Measurements from ENCODE around the gene PDE4C. TPM values are rescaled to one million over a fixed set of nuclear protein-coding genes. Genes with fewer than 3 reads are reported as not detected.

The PDE4C gene
- total RNA-seq, 3 donors from 2014 or later (not counting 1 experiment from before 2014, with no cell fraction given), result not detected

DNA sequence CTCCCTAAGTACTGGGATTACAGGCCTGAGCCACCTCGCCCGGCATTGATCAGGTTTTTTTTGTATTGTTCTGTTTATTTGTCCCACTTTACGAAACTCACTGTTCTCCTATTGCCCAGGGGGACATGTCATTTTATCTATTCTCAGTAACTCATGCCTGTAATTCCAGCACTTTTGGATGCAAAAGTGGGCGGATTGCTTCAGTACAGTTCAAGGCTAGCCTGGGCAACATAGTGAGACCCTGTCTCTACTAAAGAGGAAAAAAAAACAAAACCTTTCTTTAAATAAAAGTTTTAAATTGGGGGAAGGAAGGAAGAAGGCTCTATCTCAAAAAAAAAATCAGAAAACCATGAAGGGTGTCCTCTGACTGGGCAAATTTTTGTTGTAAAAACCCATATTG, 36.0 kb downstream of the PDE4C start:
- Histone ChIP-seq H3K27ac (ENCODE audit: low read length) (no peak overlapping the region), H3K36me3 (ENCODE audit: control insufficient read depth, insufficient read depth, low read length) (no peaks in the 10 kb centered on the region), H3K9me3 (ENCODE audit: control insufficient read depth, insufficient read depth, low read length) (no peaks in the 10 kb centered on the region), H3K4me1 (ENCODE audit: control insufficient read depth, insufficient read depth, low read length) (peaks cover 27% of the 10 kb centered on the region), H3K27me3 (ENCODE audit: control insufficient read depth, insufficient read depth, low read length) (no peaks in the 10 kb centered on the region), H3K4me3 (ENCODE audit: low read length) (no peak overlapping the region)
- peak overlapping the region; percentile 61 for H3K4me3 Mint-ChIP-seq
- 97% methylated on average over 3 of the region's 4 CpGs for WGBS (ENCODE audit: insufficient coverage)
- no peaks in the 10 kb centered on the region for H3K9me3 Mint-ChIP-seq
- no peak for ATAC-seq
- H3K36me3 Mint-ChIP-seq, result no peaks in the 10 kb centered on the region
- H3K27me3 Mint-ChIP-seq (ENCODE audit: low read depth in 2 of 2), result peaks cover 0 to 3% of the 10 kb centered on the region in 2 donors
- no peak for DNase-seq
- intact Hi-C loops (cut with micrococcal nuclease), result loop anchor here (5.0 kb wide), 2 partner anchors 87 to 227 kb away; partner anchors contain the start of gene SSBP4
- H3K27ac Mint-ChIP-seq, result peak overlapping the region in 1 of 2 donors; percentile 34
- peaks cover 26 to 29% of the 10 kb centered on the region in 2 donors for H3K4me1 Mint-ChIP-seq
- TF ChIP-seq, protein P1, sequence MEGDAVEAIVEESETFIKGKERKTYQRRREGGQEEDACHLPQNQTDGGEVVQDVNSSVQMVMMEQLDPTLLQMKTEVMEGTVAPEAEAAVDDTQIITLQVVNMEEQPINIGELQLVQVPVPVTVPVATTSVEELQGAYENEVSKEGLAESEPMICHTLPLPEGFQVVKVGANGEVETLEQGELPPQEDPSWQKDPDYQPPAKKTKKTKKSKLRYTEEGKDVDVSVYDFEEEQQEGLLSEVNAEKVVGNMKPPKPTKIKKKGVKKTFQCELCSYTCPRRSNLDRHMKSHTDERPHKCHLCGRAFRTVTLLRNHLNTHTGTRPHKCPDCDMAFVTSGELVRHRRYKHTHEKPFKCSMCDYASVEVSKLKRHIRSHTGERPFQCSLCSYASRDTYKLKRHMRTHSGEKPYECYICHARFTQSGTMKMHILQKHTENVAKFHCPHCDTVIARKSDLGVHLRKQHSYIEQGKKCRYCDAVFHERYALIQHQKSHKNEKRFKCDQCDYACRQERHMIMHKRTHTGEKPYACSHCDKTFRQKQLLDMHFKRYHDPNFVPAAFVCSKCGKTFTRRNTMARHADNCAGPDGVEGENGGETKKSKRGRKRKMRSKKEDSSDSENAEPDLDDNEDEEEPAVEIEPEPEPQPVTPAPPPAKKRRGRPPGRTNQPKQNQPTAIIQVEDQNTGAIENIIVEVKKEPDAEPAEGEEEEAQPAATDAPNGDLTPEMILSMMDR (IDR thresholded peaks at IDR 0.05), result no peak

DNA sequence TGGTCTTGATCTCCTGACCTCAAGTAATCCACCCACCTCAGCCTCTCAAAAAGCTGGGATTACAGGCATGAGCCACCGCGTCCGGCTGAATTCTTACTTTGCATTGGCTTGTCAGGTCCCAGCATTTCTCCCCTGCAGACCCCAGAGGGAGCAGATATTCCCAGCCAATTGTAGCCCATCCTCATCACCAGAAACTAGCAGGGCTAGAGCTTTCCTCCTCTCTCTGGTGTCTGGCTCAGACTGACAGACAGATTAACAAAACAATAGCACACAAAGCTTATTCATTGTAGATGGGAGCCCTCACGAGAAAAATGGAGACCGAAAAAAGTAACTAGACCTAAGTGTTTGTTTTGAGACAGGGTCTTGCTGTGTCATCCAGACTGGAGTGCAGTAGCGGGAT, 40.7 kb downstream of the PDE4C start:
- ATAC-seq, result no peak
- Mint-ChIP-seq H3K4me1 (no peaks in the 10 kb centered on the region), H3K4me3 (no peak overlapping the region), H3K36me3 (no peaks in the 10 kb centered on the region), H3K9me3 (no peaks in the 10 kb centered on the region), H3K27ac (no peak overlapping the region), H3K27me3 (ENCODE audit: low read depth in 2 of 2) (peaks cover 0 to 3% of the 10 kb centered on the region in 2 donors)
- Histone ChIP-seq H3K4me3 (ENCODE audit: low read length) (no peak overlapping the region), H3K27me3 (ENCODE audit: control insufficient read depth, insufficient read depth, low read length) (no peaks in the 10 kb centered on the region), H3K27ac (ENCODE audit: low read length) (no peak overlapping the region), H3K4me1 (ENCODE audit: control insufficient read depth, insufficient read depth, low read length) (peaks cover 5% of the 10 kb centered on the region), H3K36me3 (ENCODE audit: control insufficient read depth, insufficient read depth, low read length) (no peaks in the 10 kb centered on the region), H3K9me3 (ENCODE audit: control insufficient read depth, insufficient read depth, low read length) (no peaks in the 10 kb centered on the region)
- TF ChIP-seq, protein P1 (IDR thresholded peaks at IDR 0.05), result no peak
- WGBS (ENCODE audit: insufficient coverage), result 94% methylated on average over 6 of the region's 6 CpGs
- intact Hi-C loops (cut with micrococcal nuclease), result no loop called here
- no peak for DNase-seq

DNA sequence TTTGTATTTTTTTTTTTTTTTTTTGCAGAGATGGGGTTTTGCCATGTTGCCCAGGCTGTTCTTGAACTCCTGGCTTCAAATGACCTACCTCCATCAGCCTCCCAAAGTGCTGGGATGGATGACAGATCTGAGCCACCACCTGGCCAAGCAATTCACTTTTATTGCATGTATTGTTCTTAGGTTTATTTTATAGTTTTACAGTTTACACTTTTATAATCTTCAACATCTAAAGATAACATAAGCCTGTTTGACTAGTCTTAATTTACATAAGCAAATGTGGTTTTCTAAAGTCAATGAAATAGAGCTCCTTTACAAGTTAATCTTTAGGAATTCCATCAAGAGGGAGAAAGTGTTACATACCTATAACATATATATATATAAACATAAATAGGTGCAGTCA, 42.7 kb downstream of the PDE4C start:
- no peak overlapping the region for H3K4me3 ChIP-seq (ENCODE audit: low read length)
- Mint-ChIP-seq H3K9me3 (no peaks in the 10 kb centered on the region), H3K27ac (no peak overlapping the region), H3K4me1 (no peaks in the 10 kb centered on the region), H3K27me3 (ENCODE audit: low read depth in 2 of 2) (peaks cover 0 to 3% of the 10 kb centered on the region in 2 donors), H3K4me3 (no peak overlapping the region), H3K36me3 (no peaks in the 10 kb centered on the region)
- no peaks in the 10 kb centered on the region for H3K9me3 ChIP-seq (ENCODE audit: control insufficient read depth, insufficient read depth, low read length)
- no peaks in the 10 kb centered on the region for H3K27me3 ChIP-seq (ENCODE audit: control insufficient read depth, insufficient read depth, low read length)
- no peak for DNase-seq
- ATAC-seq, result no peak
- H3K27ac ChIP-seq (ENCODE audit: low read length), result no peak overlapping the region
- intact Hi-C loops (cut with micrococcal nuclease), result no loop called here
- peaks cover 5% of the 10 kb centered on the region for H3K4me1 ChIP-seq (ENCODE audit: control insufficient read depth, insufficient read depth, low read length)
- no peaks in the 10 kb centered on the region for H3K36me3 ChIP-seq (ENCODE audit: control insufficient read depth, insufficient read depth, low read length)
- TF ChIP-seq, protein P1 (IDR thresholded peaks at IDR 0.05), result no peak

DNA sequence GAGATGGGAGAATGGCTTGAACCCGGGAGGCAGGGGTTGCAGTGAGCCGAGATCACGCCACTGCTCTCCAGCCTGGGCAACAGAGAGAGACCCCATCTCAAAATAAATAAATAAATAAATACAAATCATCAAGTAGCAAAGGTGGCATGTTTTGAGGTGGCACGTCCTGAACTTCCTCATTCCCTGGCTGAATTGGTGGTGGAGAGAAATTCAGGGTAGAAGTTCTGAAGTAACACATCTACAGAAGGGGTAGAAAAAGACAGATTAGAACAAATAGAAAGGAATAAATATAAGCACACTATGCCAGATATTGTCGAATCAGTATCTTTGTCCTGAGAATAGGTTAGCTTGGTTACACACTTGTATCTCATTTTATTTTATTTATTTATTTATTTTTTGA, 46.3 kb downstream of the PDE4C start:
- H3K36me3 Mint-ChIP-seq, result no peaks in the 10 kb centered on the region
- Histone ChIP-seq H3K4me1 (ENCODE audit: control insufficient read depth, insufficient read depth, low read length) (peaks cover 13% of the 10 kb centered on the region), H3K27ac (ENCODE audit: low read length) (no peak overlapping the region), H3K4me3 (ENCODE audit: low read length) (no peak overlapping the region), H3K36me3 (ENCODE audit: control insufficient read depth, insufficient read depth, low read length) (peaks cover 9% of the 10 kb centered on the region), H3K9me3 (ENCODE audit: control insufficient read depth, insufficient read depth, low read length) (no peaks in the 10 kb centered on the region), H3K27me3 (ENCODE audit: control insufficient read depth, insufficient read depth, low read length) (no peaks in the 10 kb centered on the region)
- no peaks in the 10 kb centered on the region for H3K9me3 Mint-ChIP-seq
- no peaks in the 10 kb centered on the region for H3K4me1 Mint-ChIP-seq
- TF ChIP-seq, protein P1 (IDR thresholded peaks at IDR 0.05), result no peak
- H3K4me3 Mint-ChIP-seq, result no peak overlapping the region
- intact Hi-C loops (cut with micrococcal nuclease), result no loop called here
- no peak for ATAC-seq
- H3K27me3 Mint-ChIP-seq (ENCODE audit: low read depth in 2 of 2), result no peaks in the 10 kb centered on the region
- H3K27ac Mint-ChIP-seq, result no peak overlapping the region
- WGBS (ENCODE audit: insufficient coverage), result no CpG with 5 or more reads among the region's 5 CpGs
- DNase-seq, result no peak
